A549 (cell line): ENCODE results near the gene NPLOC4. TPM values are rescaled to one million over a fixed set of nuclear protein-coding genes. Genes with fewer than 3 reads are reported as not detected.
A peak's percentile ranks its signal among the peaks of the same experiment; 100 is the strongest.

Source experiments
- ATAC-seq, 2 experiments: fragments of 200-7000 bp in 1 of 2; fragments of >200 bp in 1 of 2; cut with Nextera tagmentation in 1 of 2; cut with Tn5 transposase in 1 of 2; 3 replicates each; pipeline versions ENCODE4 v1.8.0 to v1.9.1; 2018 to 2020; ENCODE audit warnings: mild to moderate bottlenecking in 1 of 2, moderate library complexity in 1 of 2
- CTCF ChIA-PET: fragments of 300-600 bp; sonication (Branson Sonifier 250); formaldehyde crosslinking; extraction: SDS; loops from one replicate; lab custom pipeline; 2021; ENCODE audit warnings: antibody characterized with exemption, inconsistent platforms; lab: Yijun Ruan, JAX
- POLR2A ChIA-PET: fragments of 350-600 bp; formaldehyde crosslinking; extraction: SDS; loops from one replicate; lab custom pipeline; 2021; ENCODE audit warnings: antibody characterized with exemption, inconsistent platforms; lab: Yijun Ruan, JAX
- DNase-seq, 2 experiments: peaks; one replicate each; pipeline versions ENCODE4 v3.0.0 to v3.0.0-alpha.2; 2011 to 2016; ENCODE audit warnings: low read depth in 1 of 2, low spot score in 1 of 2
- FAIRE-seq: peaks from 2 replicates; lab custom pipeline; 2011; peaks lifted over from hg19 to GRCh38; lab: Jason Lieb, UNC
- H3K27ac ChIP-seq, 2 experiments: fragments of >200 bp; sonication (Bioruptor Twin); formaldehyde crosslinking; 3 replicates each; pipeline ENCODE4 v1.5.1; 2016 to 2017
- H3K4me1 ChIP-seq: fragments of >200 bp; sonication (Bioruptor Twin); formaldehyde crosslinking; 3 replicates; pipeline ENCODE4 v1.6.1; 2016
- H3K4me2 ChIP-seq: fragments of >200 bp; sonication (Bioruptor Twin); formaldehyde crosslinking; 3 replicates; pipeline ENCODE4 v1.6.1; 2016
- H3K4me3 ChIP-seq: fragments of >200 bp; sonication (Bioruptor Twin); formaldehyde crosslinking; 3 replicates; pipeline ENCODE4 v1.5.1; 2016
- H3K9me3 ChIP-seq: fragments of >200 bp; sonication (Bioruptor Twin); formaldehyde crosslinking; 3 replicates; pipeline ENCODE4 v1.6.1; 2016
- BCL3 ChIP-seq: fragments of >200 bp; sonication (Bioruptor Twin); formaldehyde crosslinking; IDR thresholded peaks from 3 replicates; pipeline ENCODE4 v1.6.1; 2016
- CBX2 ChIP-seq: fragments of 200-600 bp; sonication (generic); IDR thresholded peaks from 2 replicates; pipeline ENCODE4 v1.6.1; 2016; ENCODE audit warnings: low read depth, mild to moderate bottlenecking, borderline replicate concordance
- CHD4 ChIP-seq: fragments of 200-600 bp; sonication (generic); IDR thresholded peaks from 2 replicates; pipeline ENCODE4 v1.6.1; 2016; ENCODE audit warnings: antibody characterized with exemption, mild to moderate bottlenecking, borderline replicate concordance
- EHMT2 ChIP-seq: fragments of 200-600 bp; sonication (generic); IDR thresholded peaks from 2 replicates; pipeline ENCODE4 v1.6.1; 2016; ENCODE audit warnings: antibody characterized with exemption, low read depth, mild to moderate bottlenecking, moderate library complexity
- FOSB ChIP-seq: fragments of 250-450 bp; sonication (Bioruptor Pico); IDR thresholded peaks from 2 replicates; pipeline ENCODE4 v1.5.0; 2020; ENCODE audit warnings: mild to moderate bottlenecking, moderate library complexity
- HOXA7 ChIP-seq: fragments of 250-450 bp; sonication (Bioruptor Pico); IDR thresholded peaks from 2 replicates; pipeline ENCODE4 v1.5.0; 2020; ENCODE audit warnings: mild to moderate bottlenecking, moderate library complexity
- JUN ChIP-seq, 2 experiments: fragments of >200 bp; sonication (Bioruptor Twin); formaldehyde crosslinking; IDR thresholded peaks; 2 replicates in 1 of 2; 3 replicates in 1 of 2; pipeline ENCODE4 v1.6.1; 2016 to 2017
- KDM1A ChIP-seq: fragments of 200-600 bp; sonication (generic); IDR thresholded peaks from 2 replicates; pipeline ENCODE4 v1.6.1; 2016; ENCODE audit warnings: low read depth, mild to moderate bottlenecking
- MAX ChIP-seq: IDR thresholded peaks from 2 replicates; pipeline ENCODE4 v1.6.1; 2012
- MAZ ChIP-seq: fragments of 150-350 bp; IDR thresholded peaks from 2 replicates; pipeline ENCODE4 v1.6.1; 2014; ENCODE audit warnings: antibody characterized with exemption, low read depth, low read length, borderline replicate concordance
- NR3C1 ChIP-seq: fragments of >200 bp; sonication (Bioruptor Twin); formaldehyde crosslinking; IDR thresholded peaks from 3 replicates; pipeline ENCODE4 v1.6.1; 2017
- PHF8 ChIP-seq: fragments of 200-600 bp; sonication (generic); IDR thresholded peaks from 2 replicates; pipeline ENCODE4 v1.6.1; 2016; ENCODE audit warnings: low read depth, mild to moderate bottlenecking, antibody characterized with exemption, moderate library complexity, borderline replicate concordance
- POLR2A ChIP-seq: IDR thresholded peaks from 2 replicates; pipeline ENCODE4 v1.6.1; 2012; ENCODE audit warnings: mild to moderate bottlenecking, low read length
- POLR2AphosphoS2 ChIP-seq: conservative IDR thresholded peaks from 2 replicates; pipeline ENCODE4 v1.6.1; 2012; ENCODE audit warnings: low read length, improper control_type of control experiment, inconsistent platforms
- REST ChIP-seq: fragments of 200-600 bp; sonication (generic); IDR thresholded peaks from 2 replicates; pipeline ENCODE4 v1.6.1; 2016; ENCODE audit warnings: antibody characterized with exemption, mild to moderate bottlenecking, moderate library complexity
- SREBF2 ChIP-seq: fragments of 450-650 bp; IDR thresholded peaks from 2 replicates; pipeline ENCODE4 v1.6.1; 2014; ENCODE audit warnings: mild to moderate bottlenecking, moderate library complexity
- TFCP2L1 ChIP-seq: fragments of 250-450 bp; sonication (Bioruptor Pico); IDR thresholded peaks from 2 replicates; pipeline ENCODE4 v1.5.0; 2021; ENCODE audit warnings: mild to moderate bottlenecking
- TP53 ChIP-seq: fragments of 250-450 bp; sonication (Bioruptor Pico); IDR thresholded peaks from 2 replicates; pipeline ENCODE4 v1.5.0; 2021; ENCODE audit warnings: mild to moderate bottlenecking, moderate library complexity
- ZFP36 ChIP-seq: fragments of 450-650 bp; IDR thresholded peaks from 2 replicates; pipeline ENCODE4 v1.6.1; 2014; ENCODE audit warnings: borderline replicate concordance; ENCODE audit not compliant: partially characterized antibody
- WGBS: methylation state at CpG from one replicate; pipeline ENCODE4 v1.1.6; 2017; ENCODE audit errors: missing lambda C conversion rate; 5-methylcytosine and 5-hydroxymethylcytosine counted together
- polyA plus RNA-seq, 4 experiments: library from polyadenylated mRNA; depleted of rRNA in 3 of 4; stranded (reverse); fragments of >200 nt; fragmentation: RNase III in 1 of 4; extraction: RNeasy Plus Mini Kit Qiagen cat#74134 plus additional on column Dnase treatment in 1 of 4; gene quantifications; 2 replicates in 3 of 4; 3 replicates in 1 of 4; pipeline ENCODE4 v1.2.3, GENCODE V29; 2011 to 2017
- TF ChIP-seq, protein P1 (sequence below): fragments of 450-650 bp; IDR thresholded peaks from 2 replicates; pipeline ENCODE4 v1.6.1; 2014; ENCODE audit warnings: antibody characterized with exemption
- TF ChIP-seq, protein P2 (sequence below): fragments of >200 bp; sonication (Bioruptor Twin); formaldehyde crosslinking; IDR thresholded peaks from 2 replicates; pipeline ENCODE4 v1.6.1; 2016
- TF ChIP-seq, protein P3 (sequence below): IDR thresholded peaks from 2 replicates; pipeline ENCODE4 v1.6.1; 2012; ENCODE audit warnings: low read depth, borderline replicate concordance

The NPLOC4 gene
- polyA plus RNA-seq, 2 of the 4 experiments (the other 2 are of a cell fraction), result 98.5 to 101 TPM

- peak; percentile 77; the same call in 1 of the 2 replicates for TF ChIP-seq FOSB
- TF ChIP-seq, protein P1, sequence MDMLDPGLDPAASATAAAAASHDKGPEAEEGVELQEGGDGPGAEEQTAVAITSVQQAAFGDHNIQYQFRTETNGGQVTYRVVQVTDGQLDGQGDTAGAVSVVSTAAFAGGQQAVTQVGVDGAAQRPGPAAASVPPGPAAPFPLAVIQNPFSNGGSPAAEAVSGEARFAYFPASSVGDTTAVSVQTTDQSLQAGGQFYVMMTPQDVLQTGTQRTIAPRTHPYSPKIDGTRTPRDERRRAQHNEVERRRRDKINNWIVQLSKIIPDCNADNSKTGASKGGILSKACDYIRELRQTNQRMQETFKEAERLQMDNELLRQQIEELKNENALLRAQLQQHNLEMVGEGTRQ, result no peak
- TF ChIP-seq, protein P2, sequence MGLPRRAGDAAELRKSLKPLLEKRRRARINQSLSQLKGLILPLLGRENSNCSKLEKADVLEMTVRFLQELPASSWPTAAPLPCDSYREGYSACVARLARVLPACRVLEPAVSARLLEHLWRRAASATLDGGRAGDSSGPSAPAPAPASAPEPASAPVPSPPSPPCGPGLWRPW, result no peak
These were observed 123.5 kb downstream of the NPLOC4 start (continued) for GRCh38 chr17:81513372-81513752.

GRCh38 chr17:81512562-81513371 lies 124.1 kb downstream of the NPLOC4 start, which contains the start of gene ACTG1:
TSS of gene ACTG1 (minus strand) at chr17:81512799. CDS start at chr17:81512354, 445 bp downstream.
- no peak for TF ChIP-seq CHD4
- no peak for TF ChIP-seq NR3C1
- TF ChIP-seq MAZ, result no peak
- TF ChIP-seq BCL3, result peak; percentile 99
- TF ChIP-seq POLR2A, result peak; percentile 98
- TF ChIP-seq CBX2, result 0 out of 2 replicates have a peak, but pooled peaks have one; percentile 21
- TF ChIP-seq TFCP2L1, result peak; percentile 72; the same call in 1 of the 2 replicates
- TF ChIP-seq, protein P3, sequence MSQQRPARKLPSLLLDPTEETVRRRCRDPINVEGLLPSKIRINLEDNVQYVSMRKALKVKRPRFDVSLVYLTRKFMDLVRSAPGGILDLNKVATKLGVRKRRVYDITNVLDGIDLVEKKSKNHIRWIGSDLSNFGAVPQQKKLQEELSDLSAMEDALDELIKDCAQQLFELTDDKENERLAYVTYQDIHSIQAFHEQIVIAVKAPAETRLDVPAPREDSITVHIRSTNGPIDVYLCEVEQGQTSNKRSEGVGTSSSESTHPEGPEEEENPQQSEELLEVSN, result 0 out of 2 replicates have a peak, but pooled peaks have one; percentile 49
- TF ChIP-seq PHF8, result peak; percentile 99
- peak; percentile 100 for TF ChIP-seq JUN (IDR thresholded peaks at IDR 0.05)
- TF ChIP-seq KDM1A, result no peak
- TF ChIP-seq SREBF2, result no peak
- TF ChIP-seq REST, result peak; percentile 52
- no peak for TF ChIP-seq TP53
- TF ChIP-seq MAX, result 0 out of 2 replicates have a peak, but pooled peaks have one; percentile 21
- no peak for TF ChIP-seq HOXA7 (CRISPR knock-in tag)
- no peak for TF ChIP-seq EHMT2
- peak; percentile 51 for TF ChIP-seq ZFP36
- no peak; the same call in 1 of the 2 replicates for TF ChIP-seq POLR2AphosphoS2
- TF ChIP-seq, protein P1, result peak; percentile 53
- H3K9me3 ChIP-seq, result no peaks in the 10 kb centered on the region
- peaks cover 29% of the 10 kb centered on the region for H3K4me1 ChIP-seq
- CTCF ChIA-PET, result interaction anchor here (0.7 to 4.7 kb wide), 7 partner anchors 13 to 258 kb away, joined by 3 to 30 read pairs (median 4); no protein-coding TSS in a partner anchor
- H3K27ac ChIP-seq, result peak within 1 kb of the TSS; percentile 99
- peak within 1 kb of the TSS; percentile 87 for H3K4me2 ChIP-seq
- ATAC-seq, result peak; percentile 30 to 31
- POLR2A ChIA-PET, result interaction anchor here (0.5 to 2.1 kb wide), 9 partner anchors 13 to 335 kb away, joined by 3 to 8 read pairs (median 6); partner anchors contain the start of genes BAHCC1 and FAAP100
- DNase-seq, result peak; percentile 92 to 95
- 0% methylated on average over 20 of the region's 111 CpGs for WGBS
- FAIRE-seq, result no peak
- peak within 1 kb of the TSS; percentile 83 for H3K4me3 ChIP-seq
